ENCODE measurements around the gene C1QB. TPM values are rescaled to one million over a fixed set of nuclear protein-coding genes. Genes with fewer than 3 reads are reported as not detected.

C1QB gene
- total RNA-seq, 4 donors from 2014 or later = 54.3 to 107 (median 86.1) TPM

GRCh38 chr1:22626237-22627157 lies 26.5 kb upstream of the C1QB start:
- Histone ChIP-seq H3K4me3 (no peak overlapping the region), H3K36me3 (no peaks in the 10 kb centered on the region), H3K27ac (no peak overlapping the region), H3K4me1 (no peaks in the 10 kb centered on the region), H3K27me3 (no peaks in the 10 kb centered on the region), H3K9me3 (no peaks in the 10 kb centered on the region)
- DNase-seq = no peak
- TF ChIP-seq, protein P1, sequence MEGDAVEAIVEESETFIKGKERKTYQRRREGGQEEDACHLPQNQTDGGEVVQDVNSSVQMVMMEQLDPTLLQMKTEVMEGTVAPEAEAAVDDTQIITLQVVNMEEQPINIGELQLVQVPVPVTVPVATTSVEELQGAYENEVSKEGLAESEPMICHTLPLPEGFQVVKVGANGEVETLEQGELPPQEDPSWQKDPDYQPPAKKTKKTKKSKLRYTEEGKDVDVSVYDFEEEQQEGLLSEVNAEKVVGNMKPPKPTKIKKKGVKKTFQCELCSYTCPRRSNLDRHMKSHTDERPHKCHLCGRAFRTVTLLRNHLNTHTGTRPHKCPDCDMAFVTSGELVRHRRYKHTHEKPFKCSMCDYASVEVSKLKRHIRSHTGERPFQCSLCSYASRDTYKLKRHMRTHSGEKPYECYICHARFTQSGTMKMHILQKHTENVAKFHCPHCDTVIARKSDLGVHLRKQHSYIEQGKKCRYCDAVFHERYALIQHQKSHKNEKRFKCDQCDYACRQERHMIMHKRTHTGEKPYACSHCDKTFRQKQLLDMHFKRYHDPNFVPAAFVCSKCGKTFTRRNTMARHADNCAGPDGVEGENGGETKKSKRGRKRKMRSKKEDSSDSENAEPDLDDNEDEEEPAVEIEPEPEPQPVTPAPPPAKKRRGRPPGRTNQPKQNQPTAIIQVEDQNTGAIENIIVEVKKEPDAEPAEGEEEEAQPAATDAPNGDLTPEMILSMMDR (IDR thresholded peaks at IDR 0.05) = no peak

- H3K27me3 ChIP-seq = no peaks in the 10 kb centered on the region
Observed at GRCh38 chr1:22627331-22627730, 25.7 kb upstream of the C1QB start.

GRCh38 chr1:22628698-22629444 lies 24.2 kb upstream of the C1QB start:
- TF ChIP-seq, protein P1 (IDR thresholded peaks at IDR 0.05) = no peak
- no peak for TF ChIP-seq POLR2A (IDR thresholded peaks at IDR 0.05)
- DNase-seq = no peak
- H3K4me1 ChIP-seq = no peaks in the 10 kb centered on the region
- no peaks in the 10 kb centered on the region for H3K27me3 ChIP-seq
- no peaks in the 10 kb centered on the region for H3K36me3 ChIP-seq
- no peaks in the 10 kb centered on the region for H3K9me3 ChIP-seq
- H3K4me3 ChIP-seq = no peak overlapping the region
- H3K27ac ChIP-seq = no peak overlapping the region

More at GRCh38 chr1:22627331-22627730, 25.7 kb upstream of the C1QB start:
- Histone ChIP-seq H3K4me3 (no peak overlapping the region), H3K9me3 (no peaks in the 10 kb centered on the region), H3K36me3 (no peaks in the 10 kb centered on the region), H3K27ac (no peak overlapping the region), H3K4me1 (no peaks in the 10 kb centered on the region)
- TF ChIP-seq, protein P1 (IDR thresholded peaks at IDR 0.05) = no peak
- TF ChIP-seq POLR2A (IDR thresholded peaks at IDR 0.05) = no peak
- DNase-seq = no peak

DNA sequence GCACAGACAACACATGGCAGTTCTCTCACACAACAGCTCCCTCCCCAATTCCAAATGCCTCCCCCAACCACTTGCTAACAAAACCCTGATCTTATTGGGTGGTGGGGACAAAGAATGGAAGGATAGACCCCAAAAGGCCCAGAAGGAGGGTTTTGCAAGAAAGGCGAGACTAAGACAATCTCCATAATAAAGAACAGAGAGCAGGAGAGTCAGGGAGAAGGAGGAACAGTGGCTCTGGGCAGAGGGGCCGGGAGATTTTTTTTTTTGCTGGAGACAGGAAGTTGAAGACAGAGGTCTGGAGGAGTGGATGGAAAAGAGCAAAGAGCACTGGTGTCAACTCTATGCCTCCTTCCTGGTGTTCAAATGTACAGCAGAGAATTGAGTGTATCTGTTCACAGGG lies 23.1 kb upstream of the C1QB start:
- no peaks in the 10 kb centered on the region for H3K9me3 ChIP-seq
- TF ChIP-seq, protein P1 (IDR thresholded peaks at IDR 0.05) = no peak
- TF ChIP-seq POLR2A (IDR thresholded peaks at IDR 0.05) = no peak
- no peaks in the 10 kb centered on the region for H3K27me3 ChIP-seq
- DNase-seq = no peak
- no peaks in the 10 kb centered on the region for H3K36me3 ChIP-seq
- H3K4me1 ChIP-seq = no peaks in the 10 kb centered on the region
- no peak overlapping the region for H3K4me3 ChIP-seq
- H3K27ac ChIP-seq = no peak overlapping the region

- Histone ChIP-seq H3K36me3 (no peaks in the 10 kb centered on the region), H3K9me3 (no peaks in the 10 kb centered on the region), H3K27ac (no peak overlapping the region), H3K4me1 (no peaks in the 10 kb centered on the region), H3K4me3 (no peak overlapping the region), H3K27me3 (no peaks in the 10 kb centered on the region)
- DNase-seq = no peak
- no peak for TF ChIP-seq POLR2A (IDR thresholded peaks at IDR 0.05)
- TF ChIP-seq, protein P1 (IDR thresholded peaks at IDR 0.05) = no peak
Observed at GRCh38 chr1:22633697-22634463, 19.2 kb upstream of the C1QB start.
